ENCODE measurements around the gene KREMEN2.

The KREMEN2 gene

DNA sequence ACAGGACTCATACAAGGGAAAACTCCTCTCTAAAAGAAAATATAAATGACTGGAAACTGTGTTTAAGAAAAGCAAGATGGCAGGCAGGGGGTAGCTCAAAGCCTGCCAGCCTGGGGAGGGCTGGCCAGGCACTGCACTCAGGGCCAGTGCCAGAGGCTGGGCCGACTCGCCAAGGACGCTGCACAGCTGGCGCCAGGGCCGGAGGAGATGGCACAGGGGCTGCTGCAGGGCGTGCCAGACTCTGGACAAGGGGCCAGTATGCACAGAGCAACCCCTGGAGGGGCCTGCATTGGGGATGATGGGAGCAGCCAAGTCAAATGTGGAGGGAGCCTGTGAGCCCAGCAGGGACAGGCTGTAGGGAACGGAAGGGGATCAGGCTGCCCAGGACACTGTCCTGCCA lies 12.1 kb downstream of the KREMEN2 start:
- DNase-seq (ENCODE audit: low read depth in 1 of 2, low spot score in 1 of 2), result no peak

- no peak for DNase-seq (ENCODE audit: low read depth in 1 of 2, low spot score in 1 of 2)
These were observed 12.6 kb downstream of the KREMEN2 start for GRCh38 chr16:2976673-2977072.

- no peak for DNase-seq (ENCODE audit: low read depth in 1 of 2, low spot score in 1 of 2)
These were observed 13.4 kb downstream of the KREMEN2 start for GRCh38 chr16:2977440-2977839.

DNA sequence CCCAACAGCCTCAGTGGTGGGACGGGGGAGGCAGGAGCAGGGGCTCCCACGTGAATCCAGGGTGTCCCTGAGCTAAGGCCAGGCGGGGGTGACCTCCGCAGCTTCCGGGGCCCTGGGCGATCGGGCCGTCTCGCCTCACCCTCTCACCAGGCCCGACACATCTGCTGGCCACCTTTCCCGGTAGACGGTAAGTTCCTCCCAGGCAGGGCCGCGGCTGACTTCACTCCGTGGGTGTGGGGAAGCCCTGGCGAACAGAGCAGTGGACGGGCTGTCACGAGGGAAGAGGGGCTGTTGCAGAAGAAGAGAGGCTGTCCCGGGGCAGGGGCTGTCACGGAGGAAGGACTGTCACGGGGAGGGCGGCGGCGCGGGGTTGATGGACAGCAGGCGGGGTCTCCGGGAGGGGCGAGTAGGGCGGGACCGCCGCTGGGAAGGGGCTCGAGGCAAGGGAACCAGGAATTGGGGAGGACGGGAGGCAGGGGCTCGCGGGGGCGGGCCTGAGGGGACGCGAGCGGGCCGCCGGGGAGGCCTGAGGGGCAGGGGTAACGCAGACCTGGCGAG lies 15.7 kb downstream of the KREMEN2 start:
- no peak for DNase-seq (ENCODE audit: low read depth in 1 of 2, low spot score in 1 of 2)

GRCh38 chr16:2980227-2981176 lies 16.4 kb downstream of the KREMEN2 start, which contains the start of gene PKMYT1:
Gene PKMYT1, minus strand, starts transcription at chr16:2980446. Its CDS starts 789 bp downstream, at chr16:2979657.
- DNase-seq (ENCODE audit: low read depth in 1 of 2, low spot score in 1 of 2), result peak; percentile 87 to 96

DNA sequence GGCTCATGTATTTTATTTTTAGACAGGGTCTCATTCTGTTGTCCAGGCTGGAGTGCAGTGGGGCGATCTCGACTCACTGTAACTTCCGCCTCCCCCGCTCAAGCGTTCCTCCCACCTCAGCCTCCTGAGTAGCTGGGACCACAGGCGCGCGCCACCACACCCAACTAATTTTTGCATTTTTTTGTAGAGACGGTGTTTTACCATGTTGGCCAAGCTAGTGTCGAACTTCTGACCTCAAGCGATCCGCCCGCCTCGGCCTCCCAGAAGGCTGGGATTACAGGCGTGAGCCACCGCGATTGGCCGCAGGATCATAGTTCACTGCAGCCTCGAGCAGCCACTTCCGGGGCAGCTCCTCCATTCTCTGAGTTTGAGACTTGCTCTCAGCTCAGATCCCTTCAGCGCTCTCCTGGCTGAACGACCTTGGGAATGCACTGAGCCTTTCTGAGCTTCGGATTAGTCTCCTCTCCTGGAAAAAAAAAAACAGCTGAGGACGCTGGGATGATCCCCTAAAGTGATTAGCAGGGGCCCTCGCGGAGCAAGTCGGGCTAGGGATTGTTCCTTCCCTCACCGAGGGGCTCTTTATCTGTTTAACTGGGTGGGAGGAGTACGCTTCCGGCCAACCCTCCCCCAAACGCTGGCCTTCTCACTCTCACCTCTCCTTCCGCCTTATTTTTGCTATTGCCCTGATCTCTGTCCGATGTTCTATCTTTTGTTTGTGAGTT lies 17.3 kb downstream of the KREMEN2 start:
- DNase-seq (ENCODE audit: low read depth in 1 of 2, low spot score in 1 of 2), result no peak

DNA sequence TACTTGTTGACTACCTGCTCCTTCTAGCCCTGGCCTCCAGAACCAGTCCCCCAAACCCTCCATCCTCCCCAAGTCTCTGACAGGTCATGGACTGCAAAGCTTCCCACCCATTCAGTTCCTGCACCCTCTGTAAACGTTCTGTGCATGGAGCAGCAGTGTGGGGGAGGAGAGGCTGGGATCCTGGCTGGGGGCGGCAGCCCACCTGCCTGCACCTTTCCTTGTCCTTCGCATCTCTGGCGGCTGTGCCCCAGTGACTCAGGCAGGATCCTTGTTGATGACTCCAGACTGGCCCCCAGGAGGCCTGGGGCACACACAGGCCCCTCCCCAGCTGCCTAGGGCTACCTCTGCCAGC lies 17.8 kb downstream of the KREMEN2 start:
- no peak for DNase-seq (ENCODE audit: low read depth in 1 of 2, low spot score in 1 of 2)

DNA sequence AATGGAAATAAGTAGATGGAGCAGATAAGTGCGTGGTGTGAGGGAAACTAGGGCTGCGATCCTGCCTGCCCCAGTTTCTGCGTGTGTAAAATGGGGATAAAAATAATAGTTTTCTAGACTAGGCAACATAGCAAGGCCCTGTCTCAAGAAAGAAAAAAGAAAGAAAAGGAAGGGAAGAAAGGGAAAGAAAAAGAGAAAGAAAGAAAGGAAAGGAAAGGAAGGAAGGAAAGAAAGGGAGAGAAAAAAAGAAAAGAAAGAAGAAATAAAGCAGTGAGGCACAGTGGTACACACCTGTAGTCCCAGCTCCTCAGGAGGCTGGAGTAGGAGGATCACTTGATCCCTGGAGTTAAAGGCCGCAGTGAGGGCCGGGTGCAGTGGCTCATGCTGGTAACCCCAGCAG lies 18.3 kb downstream of the KREMEN2 start:
- no peak for DNase-seq (ENCODE audit: low read depth in 1 of 2, low spot score in 1 of 2)

- DNase-seq (ENCODE audit: low read depth in 1 of 2, low spot score in 1 of 2), result peak; percentile 30 to 62
These were observed 19.6 kb downstream of the KREMEN2 start for GRCh38 chr16:2983706-2984136.

DNA sequence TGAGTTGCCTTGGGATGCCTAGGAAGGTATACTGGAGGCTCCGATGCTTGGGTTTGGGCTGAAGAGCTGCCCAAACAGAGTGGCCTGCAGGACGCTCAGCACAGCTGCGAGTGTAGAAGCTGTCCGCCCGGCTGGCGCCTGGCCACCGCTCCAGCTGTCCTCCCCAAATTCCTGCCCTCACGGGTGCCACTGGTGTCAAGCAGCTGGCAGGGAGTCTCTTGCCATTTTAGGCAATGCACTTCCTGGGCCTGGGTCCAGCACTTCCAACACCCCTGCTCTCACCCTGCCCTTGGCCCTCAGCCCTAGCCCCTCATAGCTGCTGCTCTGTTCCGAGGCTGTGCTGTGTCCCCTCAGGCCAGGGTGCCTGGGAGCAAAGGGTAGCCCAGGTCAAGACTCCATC lies 21.4 kb downstream of the KREMEN2 start:
- no peak for DNase-seq (ENCODE audit: low read depth in 1 of 2, low spot score in 1 of 2)

DNA sequence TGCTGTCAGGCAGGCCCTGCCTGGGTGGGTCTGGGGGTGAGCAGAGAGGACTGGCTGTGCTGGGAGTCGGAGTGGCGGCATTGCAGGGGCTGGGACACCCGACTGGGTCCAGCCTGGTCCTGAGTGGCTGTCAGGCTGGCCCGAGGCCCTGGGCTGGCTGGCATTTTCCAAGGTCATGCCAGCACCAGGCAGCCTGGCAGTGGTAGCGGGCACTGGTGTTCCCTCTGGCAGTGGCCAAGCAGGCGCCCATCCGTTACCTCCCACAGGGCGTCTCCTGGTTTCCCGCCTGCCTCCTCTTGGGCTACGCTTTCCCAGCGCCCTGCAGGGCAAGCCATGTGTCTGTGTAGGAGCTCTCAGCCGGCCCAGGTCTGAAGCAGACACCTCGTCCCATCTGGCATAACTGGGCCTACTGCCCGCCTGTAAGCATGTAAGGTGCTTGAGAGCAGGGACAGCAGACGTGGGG lies 21.8 kb downstream of the KREMEN2 start:
- DNase-seq (ENCODE audit: low read depth in 1 of 2, low spot score in 1 of 2), result no peak

DNA sequence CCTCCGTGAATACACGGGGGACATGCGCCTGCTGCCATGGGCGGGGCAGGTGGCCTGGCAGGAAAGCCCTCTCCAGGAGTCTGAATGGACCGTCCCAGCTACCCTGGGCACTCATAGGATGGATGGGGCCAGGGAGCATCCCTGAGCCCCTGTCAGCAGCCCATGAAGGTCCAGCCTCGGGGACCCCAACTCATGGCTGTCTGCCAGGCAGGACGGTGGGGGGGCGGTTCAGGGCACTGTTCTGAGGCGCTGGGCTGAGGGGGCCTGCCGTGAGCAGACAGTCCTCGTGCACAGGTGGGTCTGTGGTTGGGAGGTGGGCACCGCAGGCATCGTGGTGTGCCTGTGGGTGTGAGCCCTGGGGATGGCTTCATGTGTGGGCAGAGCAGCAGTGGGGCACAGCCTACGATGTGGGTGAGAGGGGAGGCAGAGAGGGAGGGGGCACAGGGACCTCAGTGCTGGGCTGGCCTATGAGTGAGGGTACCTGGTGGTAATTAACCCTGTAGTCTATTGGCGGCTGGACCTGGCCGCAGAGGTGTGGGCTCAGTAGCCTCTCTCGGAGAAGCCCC lies 22.6 kb downstream of the KREMEN2 start:
- no peak for DNase-seq (ENCODE audit: low read depth in 1 of 2, low spot score in 1 of 2)

DNA sequence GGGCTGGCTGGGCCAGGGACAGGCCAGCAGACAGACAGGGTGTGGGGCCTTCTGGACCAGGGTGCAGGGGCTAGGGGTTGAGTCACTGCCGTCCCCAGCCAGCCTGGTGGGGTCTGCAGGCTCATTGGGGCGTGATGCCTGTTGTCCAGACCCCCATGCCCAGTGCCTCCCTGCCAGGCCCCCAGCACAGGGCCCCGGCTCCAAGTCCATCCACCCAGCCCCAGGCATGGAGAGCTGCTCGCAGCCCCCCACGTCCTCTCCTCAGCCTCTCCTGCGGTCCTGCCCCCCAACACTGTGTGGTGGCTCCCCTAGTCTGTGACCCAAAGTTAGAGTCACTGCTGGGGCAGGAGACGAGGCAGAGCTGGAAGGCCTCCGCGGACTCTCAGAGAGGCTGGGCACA lies 23.2 kb downstream of the KREMEN2 start:
- DNase-seq (ENCODE audit: low read depth in 1 of 2, low spot score in 1 of 2), result no peak

- DNase-seq (ENCODE audit: low read depth in 1 of 2, low spot score in 1 of 2), result no peak
These were observed 23.8 kb downstream of the KREMEN2 start for GRCh38 chr16:2987833-2988232.

DNA sequence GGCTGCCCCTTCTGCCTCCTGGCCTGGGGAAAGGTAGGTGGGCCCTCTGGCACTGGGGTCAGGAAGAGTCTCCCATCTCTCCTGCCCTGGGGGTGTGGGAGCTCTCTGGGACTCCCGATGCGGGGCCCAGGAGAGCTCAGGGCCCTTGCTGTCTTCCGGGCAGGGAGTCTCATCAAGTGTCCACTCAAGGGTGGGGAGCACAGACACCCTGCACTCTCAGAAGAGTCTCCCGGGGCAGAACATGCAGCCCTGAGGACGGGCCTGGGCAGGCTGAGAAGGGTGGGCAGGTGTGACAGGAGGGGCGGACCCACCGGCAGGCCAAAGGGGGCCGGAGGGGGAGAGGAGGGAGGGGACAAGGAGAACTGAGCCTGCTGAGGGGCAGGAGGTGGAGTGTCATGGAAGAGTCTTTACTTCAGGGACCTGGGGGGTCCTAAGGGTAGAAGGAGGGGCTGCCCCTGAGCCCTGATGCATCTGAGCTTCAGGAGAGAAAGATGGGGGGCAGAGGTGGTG lies 24.6 kb downstream of the KREMEN2 start:
- no peak for DNase-seq (ENCODE audit: low read depth in 1 of 2, low spot score in 1 of 2)

GRCh38 chr16:2990891-2991290 lies 26.8 kb downstream of the KREMEN2 start:
- DNase-seq (ENCODE audit: low read depth in 1 of 2, low spot score in 1 of 2), result no peak

GRCh38 chr16:2991566-2992261 lies 27.6 kb downstream of the KREMEN2 start:
- DNase-seq (ENCODE audit: low read depth in 1 of 2, low spot score in 1 of 2), result no peak

DNA sequence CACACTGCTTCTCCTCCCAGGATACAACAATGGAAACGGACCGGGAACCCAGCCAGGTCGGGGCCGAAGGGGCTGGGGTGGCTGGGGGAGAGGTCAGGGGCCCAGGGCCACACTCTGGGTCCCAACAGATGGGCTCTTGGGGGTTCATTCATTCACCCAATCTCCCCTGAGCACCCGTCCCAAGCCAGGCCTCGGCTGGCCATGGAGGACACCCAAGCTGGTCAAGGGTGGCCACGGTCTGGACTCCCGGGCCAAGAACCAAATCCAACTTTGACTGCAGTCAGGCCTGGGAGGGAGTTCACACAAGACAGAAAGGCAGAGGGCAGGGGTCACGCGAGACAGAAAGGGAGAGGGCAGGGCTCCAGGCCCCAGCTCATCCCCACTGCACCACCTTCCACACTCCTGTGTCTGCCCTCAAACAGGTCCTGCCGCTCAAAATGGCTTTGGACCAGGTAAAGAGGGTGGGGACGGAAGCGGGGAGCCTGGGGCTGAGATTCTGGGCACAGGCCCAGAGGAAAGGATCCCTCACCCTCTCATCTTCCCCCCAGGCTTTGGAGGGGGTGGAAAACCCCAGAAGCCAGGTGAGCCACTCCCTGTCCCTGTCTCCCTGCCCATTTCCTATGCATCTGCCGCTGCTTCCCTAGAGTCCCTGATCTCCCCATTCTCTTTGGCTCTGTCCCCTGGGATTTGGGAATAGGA lies 28.5 kb downstream of the KREMEN2 start:
- DNase-seq (ENCODE audit: low read depth in 1 of 2, low spot score in 1 of 2), result no peak

GRCh38 chr16:2996298-2996697 lies 32.2 kb downstream of the KREMEN2 start:
- no peak for DNase-seq (ENCODE audit: low read depth in 1 of 2, low spot score in 1 of 2)

GRCh38 chr16:2999929-3000328 lies 35.9 kb downstream of the KREMEN2 start:
- no peak for DNase-seq (ENCODE audit: low read depth in 1 of 2, low spot score in 1 of 2)

Measured in activated T-helper 1 cell treated with anti-CD3 and anti-CD28 coated beads, Interleukin-2, amount 50 U/mL, for 16 hours (primary cell).